BLaER1 treated with 17β-estradiol and CSF1 and Interleukin-3, amounts not matched to agents 10 nM and 100 nM (cell line): ENCODE results near the gene RNU5B-1.
A peak's percentile ranks its signal among the peaks of the same experiment; 100 is the strongest.

Experiments
- H3K27ac ChIP-seq, 11 experiments: shearing (Covaris generic); formaldehyde crosslinking; 2 replicates each; pipeline ENCODE4 v1.8.1; 2022
- H3K27me3 ChIP-seq, 11 experiments: shearing (Covaris generic); formaldehyde crosslinking; 2 replicates each; pipeline ENCODE4 v1.8.1; 2022
- H3K36me3 ChIP-seq, 11 experiments: shearing (Covaris generic); formaldehyde crosslinking; 2 replicates each; pipeline ENCODE4 v1.8.1; 2022
- H3K4me1 ChIP-seq, 10 experiments: shearing (Covaris generic); formaldehyde crosslinking; 2 replicates each; pipeline ENCODE4 v1.8.1; 2022
- H3K4me2 ChIP-seq, 11 experiments: shearing (Covaris generic); formaldehyde crosslinking; 2 replicates each; pipeline ENCODE4 v1.8.1; 2022
- H3K4me3 ChIP-seq, 10 experiments: shearing (Covaris generic); formaldehyde crosslinking; 2 replicates each; pipeline ENCODE4 v1.8.1; 2022
- H3K9ac ChIP-seq, 11 experiments: shearing (Covaris generic); formaldehyde crosslinking; 2 replicates each; pipeline ENCODE4 v1.8.1; 2022
- H3K9me3 ChIP-seq, 11 experiments: shearing (Covaris generic); formaldehyde crosslinking; replicated peaks in 1 of 11; 2 replicates each; pipeline ENCODE4 v1.8.1; 2022
- H4K20me1 ChIP-seq, 11 experiments: shearing (Covaris generic); formaldehyde crosslinking; 2 replicates each; pipeline ENCODE4 v1.8.1; 2022
- Cebpa-rat ChIP-seq, 11 experiments: shearing (Covaris generic); IDR thresholded peaks; 2 replicates each; pipeline ENCODE4 v1.8.1; 2022

The RNU5B-1 gene

GRCh38 chr15:65334586-65335231, 30.2 kb downstream of the RNU5B-1 start:
- H3K36me3 ChIP-seq, result no peaks in the 10 kb centered on the region
- H3K27me3 ChIP-seq, result peaks cover 0 to 6% (median 0%) of the 10 kb centered on the region in 11 experiments; a peak in 1 of 22 replicates
- no peak overlapping the region for H3K9ac ChIP-seq
- no peak overlapping the region for H3K27ac ChIP-seq
- TF ChIP-seq Cebpa-rat (IDR thresholded peaks at IDR 0.05), result no peak
- peak overlapping the region; percentile 13 to 73 (median 53); a peak in 18 of 22 replicates for H3K4me2 ChIP-seq
- H3K4me1 ChIP-seq, result peaks cover 21 to 77% (median 53%) of the 10 kb centered on the region in 10 experiments; a peak in 19 of 20 replicates
- no peaks in the 10 kb centered on the region for H3K9me3 ChIP-seq
- H4K20me1 ChIP-seq, result peaks cover 0 to 25% (median 0%) of the 10 kb centered on the region in 11 experiments; a peak in 5 of 22 replicates
- no peak overlapping the region for H3K4me3 ChIP-seq

GRCh38 chr15:65335278-65336055, 31.0 kb downstream of the RNU5B-1 start:
- peak overlapping the region in 8 of 11 experiments; percentile 4 to 73 (median 54); a peak in 13 of 22 replicates for H3K4me2 ChIP-seq
- no peak overlapping the region for H3K9ac ChIP-seq
- H4K20me1 ChIP-seq, result peaks cover 0 to 24% (median 0%) of the 10 kb centered on the region in 11 experiments; a peak in 5 of 22 replicates
- TF ChIP-seq Cebpa-rat (IDR thresholded peaks at IDR 0.05), result no peak
- H3K4me3 ChIP-seq, result no peak overlapping the region
- peaks cover 0 to 6% (median 0%) of the 10 kb centered on the region in 11 experiments; a peak in 1 of 22 replicates for H3K27me3 ChIP-seq
- no peaks in the 10 kb centered on the region for H3K36me3 ChIP-seq
- H3K4me1 ChIP-seq, result peaks cover 24 to 83% (median 60%) of the 10 kb centered on the region in 10 experiments; a peak in 19 of 20 replicates
- H3K27ac ChIP-seq, result no peak overlapping the region
- no peaks in the 10 kb centered on the region for H3K9me3 ChIP-seq

- Histone ChIP-seq H3K4me1 (peaks cover 24 to 77% (median 59%) of the 10 kb centered on the region in 10 experiments; a peak in 19 of 20 replicates), H3K36me3 (no peaks in the 10 kb centered on the region), H3K4me3 (peak overlapping the region in 2 of 10 experiments; percentile 16 to 30; a peak in 3 of 20 replicates), H3K27ac (no peak overlapping the region), H3K27me3 (peaks cover 0 to 6% (median 0%) of the 10 kb centered on the region in 11 experiments; a peak in 1 of 22 replicates), H4K20me1 (peaks cover 0 to 21% (median 0%) of the 10 kb centered on the region in 11 experiments; a peak in 4 of 22 replicates), H3K9ac (peak overlapping the region in 5 of 11 experiments; percentile 11 to 53 (median 37); a peak in 6 of 22 replicates), H3K4me2 (peak overlapping the region; percentile 40 to 94 (median 82); a peak in 21 of 22 replicates), H3K9me3 (no peaks in the 10 kb centered on the region)
- no peak for TF ChIP-seq Cebpa-rat (IDR thresholded peaks at IDR 0.05)
Observed at GRCh38 chr15:65336493-65337435, 32.3 kb downstream of the RNU5B-1 start.

- Histone ChIP-seq H3K4me2 (peak overlapping the region; percentile 40 to 94 (median 82); a peak in 21 of 22 replicates), H4K20me1 (peaks cover 0 to 21% (median 0%) of the 10 kb centered on the region in 11 experiments; a peak in 3 of 22 replicates), H3K4me1 (peaks cover 24 to 72% (median 59%) of the 10 kb centered on the region in 10 experiments; a peak in 19 of 20 replicates), H3K27ac (no peak overlapping the region), H3K9ac (peak overlapping the region in 4 of 11 experiments; percentile 11 to 53 (median 42); a peak in 8 of 22 replicates), H3K27me3 (peaks cover 0 to 6% (median 0%) of the 10 kb centered on the region in 11 experiments; a peak in 1 of 22 replicates), H3K4me3 (peak overlapping the region in 2 of 10 experiments; percentile 16 to 30; a peak in 3 of 20 replicates), H3K36me3 (no peaks in the 10 kb centered on the region), H3K9me3 (no peaks in the 10 kb centered on the region)
- TF ChIP-seq Cebpa-rat (IDR thresholded peaks at IDR 0.05), result no peak
Observed at GRCh38 chr15:65337436-65338070, 33.1 kb downstream of the RNU5B-1 start.

- no peak overlapping the region for H3K27ac ChIP-seq
- peaks cover 0 to 6% (median 0%) of the 10 kb centered on the region in 11 experiments; a peak in 1 of 22 replicates for H3K27me3 ChIP-seq
- no peak for TF ChIP-seq Cebpa-rat (IDR thresholded peaks at IDR 0.05)
Observed at GRCh38 chr15:65338366-65338765, 33.9 kb downstream of the RNU5B-1 start.

GRCh38 chr15:65338823-65339222, 34.3 kb downstream of the RNU5B-1 start:
- no peaks in the 10 kb centered on the region for H3K36me3 ChIP-seq
- no peak overlapping the region for H3K9ac ChIP-seq
- no peak for TF ChIP-seq Cebpa-rat (IDR thresholded peaks at IDR 0.05)
- H3K4me2 ChIP-seq, result peak overlapping the region in 3 of 11 experiments; percentile 80 to 89 (median 82); a peak in 6 of 22 replicates
- no peak overlapping the region for H3K27ac ChIP-seq
- H3K9me3 ChIP-seq, result no peaks in the 10 kb centered on the region
- peaks cover 0 to 21% (median 0%) of the 10 kb centered on the region in 11 experiments; a peak in 3 of 22 replicates for H4K20me1 ChIP-seq
- no peak overlapping the region for H3K4me3 ChIP-seq
- peaks cover 0 to 6% (median 0%) of the 10 kb centered on the region in 11 experiments; a peak in 1 of 22 replicates for H3K27me3 ChIP-seq
- H3K4me1 ChIP-seq, result peaks cover 24 to 60% (median 48%) of the 10 kb centered on the region in 10 experiments; a peak in 19 of 20 replicates

More at GRCh38 chr15:65338366-65338765, 33.9 kb downstream of the RNU5B-1 start:
- Histone ChIP-seq H4K20me1 (peaks cover 0 to 21% (median 0%) of the 10 kb centered on the region in 11 experiments; a peak in 3 of 22 replicates), H3K4me1 (peaks cover 24 to 64% (median 53%) of the 10 kb centered on the region in 10 experiments; a peak in 19 of 20 replicates), H3K9ac (no peak overlapping the region), H3K9me3 (no peaks in the 10 kb centered on the region), H3K4me3 (no peak overlapping the region), H3K4me2 (peak overlapping the region in 8 of 11 experiments; percentile 76 to 94 (median 87); a peak in 16 of 22 replicates), H3K36me3 (no peaks in the 10 kb centered on the region)

- TF ChIP-seq Cebpa-rat (IDR thresholded peaks at IDR 0.05), result no peak
- H3K4me2 ChIP-seq, result peak overlapping the region in 9 of 11 experiments; percentile 20 to 62 (median 45); a peak in 11 of 22 replicates
- no peak overlapping the region for H3K9ac ChIP-seq
Observed at GRCh38 chr15:65339416-65339815, 34.9 kb downstream of the RNU5B-1 start.

More at GRCh38 chr15:65339416-65339815, 34.9 kb downstream of the RNU5B-1 start:
- H3K9me3 ChIP-seq, result no peaks in the 10 kb centered on the region
- peaks cover 22 to 54% (median 42%) of the 10 kb centered on the region in 10 experiments; a peak in 19 of 20 replicates for H3K4me1 ChIP-seq
- H4K20me1 ChIP-seq, result peaks cover 0 to 15% (median 0%) of the 10 kb centered on the region in 11 experiments; a peak in 3 of 22 replicates
- H3K27ac ChIP-seq, result no peak overlapping the region
- H3K36me3 ChIP-seq, result no peaks in the 10 kb centered on the region
- no peak overlapping the region for H3K4me3 ChIP-seq
- peaks cover 0 to 6% (median 0%) of the 10 kb centered on the region in 11 experiments; a peak in 1 of 22 replicates for H3K27me3 ChIP-seq
